GM13976 (cell line): ENCODE measurements around the gene CRIP1.

Source experiments
- DNase-seq: peaks from one replicate; pipeline ENCODE4 v3.0.0; 2012; ENCODE audit warnings: low spot score
- CTCF ChIP-seq: IDR thresholded peaks from 2 replicates; pipeline ENCODE4 v1.5.1; 2012; ENCODE audit warnings: borderline replicate concordance, mild to moderate bottlenecking; ENCODE audit not compliant: insufficient read depth; ENCODE audit errors: extremely low read depth, missing control alignments, control extremely low read depth
- in situ Hi-C: fragments of 300-500 bp; cut with MboI; formaldehyde crosslinking; loops from one replicate; pipeline ENCODE4 v1.12.0; 2022; ENCODE audit warnings: low sequenced_read_pairs, mixed read lengths, inconsistent platforms; ENCODE audit not compliant: unreplicated experiment

CRIP1 gene

GRCh38 chr14:105473033-105473676 lies 13.5 kb upstream of the CRIP1 start:
- no peak for TF ChIP-seq CTCF
- no peak for DNase-seq
- in situ Hi-C loops = no loop called here

GRCh38 chr14:105473677-105474482 lies 12.8 kb upstream of the CRIP1 start:
- TF ChIP-seq CTCF = no peak
- in situ Hi-C loops = no loop called here
- peak; percentile 79 for DNase-seq

GRCh38 chr14:105474483-105475268 lies 12.0 kb upstream of the CRIP1 start, which contains the start of gene CRIP2:
TSS of gene CRIP2 (plus strand) at chr14:105474821. CDS start at chr14:105474863, 42 bp downstream.
- TF ChIP-seq CTCF = no peak
- peak; percentile 86 for DNase-seq
- in situ Hi-C loops = no loop called here

DNA sequence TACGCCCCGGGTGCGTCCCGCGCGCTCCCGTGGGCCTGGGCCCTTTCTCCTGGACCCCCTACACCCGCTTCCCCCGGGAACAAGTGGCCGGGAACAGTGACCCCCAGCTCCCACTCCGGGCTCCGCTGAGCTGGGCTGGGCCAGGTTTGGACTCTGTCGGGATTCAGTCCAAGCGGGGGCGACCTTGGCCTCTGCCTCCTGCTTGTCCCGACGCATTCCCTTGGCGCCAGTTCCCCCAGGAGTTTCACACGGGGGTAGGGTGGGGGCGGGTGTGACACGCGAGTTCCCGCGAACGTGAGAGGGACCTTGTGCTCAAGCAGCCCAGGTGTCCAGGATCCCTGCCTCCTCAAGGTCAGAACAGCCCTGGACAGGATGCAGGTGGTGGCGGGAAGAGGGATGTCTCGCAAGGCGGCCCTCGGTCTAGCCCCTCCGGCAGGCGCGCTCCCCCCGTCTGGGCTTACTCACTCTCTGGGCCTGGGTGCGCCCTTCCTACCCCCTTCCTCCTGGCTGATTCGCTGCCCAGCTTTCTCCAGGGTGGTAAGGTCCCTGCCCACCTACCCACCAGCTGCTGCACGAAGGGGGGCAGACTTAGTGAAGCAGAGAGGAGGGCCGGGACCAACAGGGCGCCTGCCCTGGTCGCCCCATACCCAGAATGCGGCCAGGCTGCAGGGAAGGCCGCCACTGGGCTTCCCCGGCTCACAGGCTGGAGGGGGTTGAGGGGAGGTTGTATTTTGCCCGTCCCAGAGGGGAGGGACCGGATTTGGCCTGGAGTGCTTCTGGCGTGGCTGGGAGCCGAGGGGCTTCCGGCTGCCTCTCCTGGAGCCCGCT lies 11.2 kb upstream of the CRIP1 start:
- TF ChIP-seq CTCF = no peak
- no peak for DNase-seq
- in situ Hi-C loops = no loop called here

- TF ChIP-seq CTCF = no peak
- DNase-seq = no peak
- in situ Hi-C loops = no loop called here
Measured at GRCh38 chr14:105476097-105476830, 10.4 kb upstream of the CRIP1 start.
